Hepatocyte (in vitro differentiated cells): ENCODE measurements around the gene PLCH2.

Experiments used
- CTCF ChIP-seq: fragments of 200-600 bp; sonication (generic); IDR thresholded peaks from 2 replicates; pipeline ENCODE4 v1.5.1; 2016; ENCODE audit warnings: antibody characterized with exemption, mild to moderate bottlenecking; ENCODE audit not compliant: poor library complexity
- EZH2 ChIP-seq: fragments of 200-600 bp; sonication (generic); IDR thresholded peaks from 2 replicates; pipeline ENCODE4 v1.6.1; 2016; ENCODE audit warnings: antibody characterized with exemption, mild to moderate bottlenecking, borderline replicate concordance

- TF ChIP-seq CTCF: no peak
- no peak for TF ChIP-seq EZH2
Observed at GRCh38 chr1:2466270-2466665, 9.8 kb upstream of the PLCH2 start.
